Endothelial cell (in vitro differentiated cells): ENCODE results near the gene TMEM9. TPM values are rescaled to one million over a fixed set of nuclear protein-coding genes. Genes with fewer than 3 reads are reported as not detected.

Experiments
- DNase-seq: peaks from one replicate; pipeline ENCODE4 v3.0.0; 2021; ENCODE audit warnings: low spot score
- H3K27ac Mint-ChIP-seq: one replicate; pipeline ENCODE4 v1.8.0; 2021; ENCODE audit warnings: mixed read lengths, inconsistent platforms; ENCODE audit not compliant: unreplicated experiment
- H3K27me3 Mint-ChIP-seq: one replicate; pipeline ENCODE4 v1.8.0; 2021; ENCODE audit warnings: mild to moderate bottlenecking, moderate library complexity, mixed read lengths, inconsistent platforms; ENCODE audit not compliant: unreplicated experiment
- H3K36me3 Mint-ChIP-seq: one replicate; pipeline ENCODE4 v1.8.0; 2021; ENCODE audit warnings: mild to moderate bottlenecking, low read depth, mixed read lengths, inconsistent platforms; ENCODE audit not compliant: unreplicated experiment
- H3K4me1 Mint-ChIP-seq: one replicate; pipeline ENCODE4 v1.8.0; 2021; ENCODE audit warnings: mild to moderate bottlenecking, mixed read lengths, inconsistent platforms; ENCODE audit not compliant: unreplicated experiment
- H3K4me3 Mint-ChIP-seq: one replicate; pipeline ENCODE4 v1.8.0; 2021; ENCODE audit warnings: mild to moderate bottlenecking, mixed read lengths, inconsistent platforms; ENCODE audit not compliant: unreplicated experiment
- H3K9me3 Mint-ChIP-seq: one replicate; pipeline ENCODE4 v1.8.0; 2021; ENCODE audit warnings: mixed read lengths, inconsistent platforms; ENCODE audit not compliant: unreplicated experiment
- total RNA-seq: library from RNA; stranded (reverse); fragmentation: NEBNext Ultra II Directional; extraction: Animal tissue kit (Norgen Biotek cat#: 25700); gene quantifications from one replicate; pipeline ENCODE4 v1.2.1, GENCODE V29; 2021; ENCODE audit not compliant: unreplicated experiment
- TF ChIP-seq, protein P1 (sequence below): fragments of 200-600 bp; sonication (generic); IDR thresholded peaks from one replicate; pipeline ENCODE4 v1.5.0; 2021; ENCODE audit warnings: antibody characterized with exemption; ENCODE audit not compliant: unreplicated experiment

TMEM9 gene
- total RNA-seq, 1 donor from 2014 or later, result 78.7 TPM

DNA sequence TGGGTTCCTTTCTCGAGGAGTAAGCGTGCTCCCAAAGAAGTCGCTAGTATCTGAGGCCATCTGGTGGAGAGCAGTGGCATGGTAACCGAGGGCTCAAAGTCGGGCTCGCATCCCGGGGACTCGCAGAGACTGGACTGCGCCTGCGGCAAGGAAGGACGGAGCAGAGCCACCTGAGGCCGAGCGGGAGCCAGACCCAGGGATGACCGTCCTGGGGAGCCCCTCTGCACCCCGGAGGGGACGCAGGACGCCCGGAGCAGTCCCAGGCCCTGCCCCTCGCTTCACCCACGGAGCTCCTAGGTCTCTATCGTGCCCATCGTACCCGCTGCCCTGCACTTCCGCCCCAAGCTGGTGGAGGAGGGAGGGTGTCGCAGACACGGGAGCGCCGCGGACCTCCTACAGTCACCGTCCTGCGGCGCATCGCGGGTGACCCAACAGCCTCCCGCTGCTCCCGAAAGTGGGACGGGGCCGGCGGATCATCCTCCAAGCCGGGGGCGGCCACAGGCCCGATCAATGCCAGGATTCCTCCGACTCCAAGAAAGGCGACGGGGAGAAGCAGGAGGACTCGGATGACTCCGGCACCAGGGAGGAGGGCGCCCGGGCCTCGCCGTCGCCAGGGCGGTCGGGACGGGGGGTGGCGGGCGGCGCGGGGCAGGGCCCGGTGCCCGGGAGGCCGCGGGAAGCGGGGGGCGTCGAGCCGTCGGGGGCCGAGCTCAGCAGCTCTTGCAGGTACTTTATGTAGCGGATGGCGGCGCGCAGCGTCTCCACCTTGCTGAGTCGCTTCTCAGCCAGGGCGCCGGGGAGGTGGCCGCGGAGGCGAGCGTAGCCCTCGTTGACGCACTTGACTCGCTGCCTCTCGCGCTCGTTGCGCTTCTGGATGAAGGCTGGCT, 39.8 kb downstream of the TMEM9 start:
- Mint-ChIP-seq H3K36me3 (no peaks in the 10 kb centered on the region), H3K27ac (no peak overlapping the region), H3K27me3 (peaks cover 19% of the 10 kb centered on the region), H3K4me3 (peak overlapping the region; percentile 47), H3K9me3 (no peaks in the 10 kb centered on the region), H3K4me1 (peaks cover under 1% of the 10 kb centered on the region)
- TF ChIP-seq, protein P1, sequence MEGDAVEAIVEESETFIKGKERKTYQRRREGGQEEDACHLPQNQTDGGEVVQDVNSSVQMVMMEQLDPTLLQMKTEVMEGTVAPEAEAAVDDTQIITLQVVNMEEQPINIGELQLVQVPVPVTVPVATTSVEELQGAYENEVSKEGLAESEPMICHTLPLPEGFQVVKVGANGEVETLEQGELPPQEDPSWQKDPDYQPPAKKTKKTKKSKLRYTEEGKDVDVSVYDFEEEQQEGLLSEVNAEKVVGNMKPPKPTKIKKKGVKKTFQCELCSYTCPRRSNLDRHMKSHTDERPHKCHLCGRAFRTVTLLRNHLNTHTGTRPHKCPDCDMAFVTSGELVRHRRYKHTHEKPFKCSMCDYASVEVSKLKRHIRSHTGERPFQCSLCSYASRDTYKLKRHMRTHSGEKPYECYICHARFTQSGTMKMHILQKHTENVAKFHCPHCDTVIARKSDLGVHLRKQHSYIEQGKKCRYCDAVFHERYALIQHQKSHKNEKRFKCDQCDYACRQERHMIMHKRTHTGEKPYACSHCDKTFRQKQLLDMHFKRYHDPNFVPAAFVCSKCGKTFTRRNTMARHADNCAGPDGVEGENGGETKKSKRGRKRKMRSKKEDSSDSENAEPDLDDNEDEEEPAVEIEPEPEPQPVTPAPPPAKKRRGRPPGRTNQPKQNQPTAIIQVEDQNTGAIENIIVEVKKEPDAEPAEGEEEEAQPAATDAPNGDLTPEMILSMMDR, result peak; percentile 54
- DNase-seq, result peak; percentile 92

- H3K4me3 Mint-ChIP-seq, result no peak overlapping the region
- H3K27me3 Mint-ChIP-seq, result peaks cover 19% of the 10 kb centered on the region
- TF ChIP-seq, protein P1, result no peak
- H3K36me3 Mint-ChIP-seq, result no peaks in the 10 kb centered on the region
- H3K4me1 Mint-ChIP-seq, result no peaks in the 10 kb centered on the region
- H3K9me3 Mint-ChIP-seq, result no peaks in the 10 kb centered on the region
- H3K27ac Mint-ChIP-seq, result peak overlapping the region; percentile 24
- DNase-seq, result no peak
Observed at GRCh38 chr1:201113451-201114244, 40.6 kb downstream of the TMEM9 start.

DNA sequence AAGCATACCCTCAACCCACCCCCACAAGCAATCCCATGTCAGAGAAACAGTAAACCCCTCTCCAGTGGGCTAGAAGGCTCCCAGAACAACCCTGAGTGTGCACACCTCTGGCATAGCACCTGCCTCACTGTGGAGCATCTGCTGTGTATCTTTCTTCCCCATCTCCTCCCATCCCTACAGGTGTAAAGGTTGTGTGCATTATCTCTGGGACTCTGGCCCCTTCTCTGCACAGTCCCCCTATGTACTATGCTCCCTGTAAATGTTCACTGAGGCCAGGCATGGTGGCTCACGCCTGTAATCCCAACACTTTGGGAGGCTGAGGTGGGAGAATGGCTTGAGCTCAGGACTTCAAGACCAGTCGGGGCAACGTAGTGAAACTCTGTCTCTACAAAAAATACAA, 41.3 kb downstream of the TMEM9 start:
- Mint-ChIP-seq H3K27ac (peak overlapping the region; percentile 24), H3K36me3 (no peaks in the 10 kb centered on the region), H3K9me3 (no peaks in the 10 kb centered on the region), H3K4me3 (no peak overlapping the region), H3K4me1 (no peaks in the 10 kb centered on the region), H3K27me3 (peaks cover 24% of the 10 kb centered on the region)
- no peak for DNase-seq
- TF ChIP-seq, protein P1, result no peak

GRCh38 chr1:201112173-201112731, 42.0 kb downstream of the TMEM9 start, which contains the start of gene CACNA1S:
Gene CACNA1S, minus strand, starts transcription at chr1:201112426. Its CDS starts 87 bp downstream, at chr1:201112339.
- no peaks in the 10 kb centered on the region for H3K36me3 Mint-ChIP-seq
- DNase-seq, result no peak
- H3K4me1 Mint-ChIP-seq, result no peaks in the 10 kb centered on the region
- TF ChIP-seq, protein P1, result no peak
- peak within 1 kb of the TSS; percentile 24 for H3K27ac Mint-ChIP-seq
- H3K4me3 Mint-ChIP-seq, result no peak within 1 kb of the TSS
- peaks cover 21% of the 10 kb centered on the region for H3K27me3 Mint-ChIP-seq
- H3K9me3 Mint-ChIP-seq, result no peaks in the 10 kb centered on the region
